T1000 (cell line): ENCODE results near the gene LGI4.
"Not testable (repeated sequence)": the region's sequence is repeated elsewhere in the genome, so short reads cannot be mapped to it uniquely, and the experiment has no call there.

ENCODE experiments used
- DNase-seq: peaks from one replicate; lab custom pipeline; 2025; ENCODE audit warnings: mixed read lengths; lab: John Stamatoyannopoulos, UW

Gene LGI4

DNA sequence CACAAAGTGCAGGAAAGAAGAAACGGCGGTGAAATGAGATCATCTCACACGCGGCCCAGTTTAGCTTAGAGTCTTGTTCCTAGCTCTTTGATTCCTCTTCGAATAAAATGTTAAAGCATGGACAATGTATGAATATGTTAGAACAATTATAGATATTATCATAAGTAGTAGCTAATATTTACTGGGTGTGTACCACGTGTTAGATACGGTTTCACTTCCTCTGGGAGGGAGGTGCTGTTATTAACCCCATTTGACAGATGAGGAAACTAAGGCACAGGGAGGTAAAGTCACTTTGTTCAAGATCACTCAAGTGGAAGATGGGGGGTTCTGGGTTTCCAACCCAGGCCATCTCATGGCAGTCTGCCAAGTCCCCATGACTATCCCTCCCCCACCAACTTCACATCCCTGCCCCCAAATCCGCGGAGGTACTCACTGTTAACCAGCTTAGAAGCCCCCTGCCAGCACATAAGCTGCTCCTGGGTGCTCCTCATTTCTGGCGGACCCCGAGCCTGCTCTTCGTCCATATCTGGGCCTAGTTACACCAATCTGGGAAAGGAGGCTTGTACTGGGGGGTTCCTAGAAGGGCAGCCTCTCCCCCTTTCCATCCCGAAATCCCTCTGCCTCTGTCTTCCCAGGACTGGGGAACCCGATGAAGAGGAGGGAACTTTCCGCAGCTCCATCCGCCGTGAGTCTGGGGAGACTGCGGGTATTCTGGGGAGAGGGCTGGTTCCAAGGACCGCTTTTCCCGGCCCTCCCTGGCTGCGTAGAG, 7.2 kb upstream of the LGI4 start:
- DNase-seq = no peak

DNA sequence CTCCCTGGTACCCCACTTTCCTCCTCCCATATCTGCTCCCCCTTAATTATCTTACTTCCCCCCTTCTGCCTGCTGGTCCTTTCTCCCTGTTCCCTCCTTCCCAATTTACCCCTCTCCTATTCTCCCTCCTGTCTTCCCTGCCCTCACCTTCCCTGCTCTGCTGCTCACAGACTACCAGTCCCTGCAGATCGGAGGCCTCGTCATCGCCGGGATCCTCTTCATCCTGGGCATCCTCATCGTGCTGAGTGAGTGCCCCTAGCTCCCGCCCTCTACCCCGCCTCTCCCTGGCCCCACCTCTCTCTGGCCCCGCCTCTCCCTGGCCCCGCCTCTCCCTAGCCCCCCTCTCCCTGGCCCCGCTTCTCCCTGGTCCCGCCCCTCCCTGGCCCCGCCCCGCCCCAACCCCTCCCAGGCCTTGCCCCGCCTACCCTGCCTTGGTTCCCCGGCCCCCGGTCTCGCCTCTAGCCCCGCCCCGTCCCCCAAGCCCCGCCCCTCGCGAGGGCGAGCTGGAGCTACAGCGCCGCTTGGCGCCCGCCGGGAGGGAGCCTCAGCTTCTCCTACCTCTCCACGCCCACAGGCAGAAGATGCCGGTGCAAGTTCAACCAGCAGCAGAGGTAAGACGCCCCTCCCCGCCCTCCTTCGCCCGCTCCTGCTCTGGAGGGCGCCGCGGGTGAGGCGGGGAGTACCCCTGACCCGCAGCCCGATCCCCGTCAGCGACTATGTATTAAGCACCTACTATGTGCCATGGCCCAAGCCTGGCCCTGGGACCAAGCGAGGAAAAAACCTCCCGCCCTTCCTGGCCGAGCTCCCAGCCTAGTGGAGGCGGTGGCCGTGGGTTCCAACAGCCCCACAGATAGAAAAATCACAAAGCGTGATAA, 6.3 kb upstream of the LGI4 start:
- peak; percentile 72 for DNase-seq

DNA sequence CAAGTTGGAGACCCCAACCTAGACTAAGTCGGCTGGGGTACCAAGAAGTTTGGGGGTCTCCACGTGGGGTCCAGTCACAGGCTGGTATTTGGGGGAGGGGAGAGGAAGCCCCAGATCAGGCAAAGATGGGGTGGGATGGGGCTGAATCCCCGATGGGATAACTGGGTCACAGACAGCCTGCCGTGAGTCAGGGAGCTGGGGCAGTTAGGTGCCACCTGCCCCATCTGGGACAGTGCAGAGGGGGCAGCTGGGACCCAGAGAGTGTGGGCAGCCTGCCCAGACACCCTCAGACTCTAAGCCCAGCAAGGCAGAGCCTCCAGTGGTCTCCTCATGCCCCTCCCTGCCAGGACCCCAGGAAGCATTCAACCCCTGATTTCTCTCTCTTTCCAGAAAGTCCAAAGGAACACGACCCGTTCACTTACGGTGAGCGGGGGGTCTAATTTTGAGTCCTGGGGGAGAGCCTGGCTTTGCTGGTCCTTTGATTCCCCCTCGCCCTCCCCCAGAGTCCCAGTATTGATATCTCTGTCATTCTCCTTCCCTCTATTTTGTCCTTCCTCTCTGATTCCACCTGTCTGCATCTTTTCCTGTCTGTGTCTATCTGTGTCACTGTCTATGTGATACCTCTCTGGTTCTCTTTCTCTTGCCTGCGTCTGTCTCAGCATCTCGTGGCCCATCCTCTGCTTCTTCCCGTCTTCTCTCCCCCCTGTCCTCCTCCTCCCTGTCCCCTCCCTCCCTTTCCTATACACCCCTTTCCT, 5.5 kb upstream of the LGI4 start:
- DNase-seq = no peak

DNA sequence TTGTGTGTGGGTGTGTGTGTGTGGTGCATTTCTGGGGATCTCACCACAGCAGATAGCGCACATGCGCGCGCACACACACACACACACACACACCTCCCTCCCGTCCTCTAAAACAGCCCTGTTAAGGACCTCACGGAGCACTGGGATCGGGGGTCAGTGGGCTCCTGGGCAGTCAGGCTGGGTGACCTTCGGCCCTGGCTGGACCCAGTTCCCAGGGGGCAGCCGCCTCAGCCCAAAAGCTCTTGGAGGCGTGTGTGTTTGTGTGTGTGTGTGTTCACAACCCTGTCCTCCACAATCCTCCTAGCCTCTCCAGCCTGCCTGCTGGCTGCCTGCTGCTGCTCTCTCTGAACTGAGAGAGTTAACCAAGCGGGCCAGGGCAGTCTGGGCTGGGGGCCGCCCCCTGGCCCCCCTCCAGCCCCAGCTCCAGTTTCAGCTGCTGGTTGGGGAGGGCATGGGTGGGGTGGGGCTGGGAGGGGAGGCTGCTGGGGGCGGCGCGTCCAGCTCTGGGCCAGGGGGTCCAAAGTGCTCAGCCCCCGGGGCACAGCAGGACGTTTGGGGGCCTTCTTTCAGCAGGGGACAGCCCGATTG, 3.5 kb upstream of the LGI4 start, which contains the start of gene FXYD1:
TSS of gene FXYD1 (plus strand) at position 520 of the 588 bp plus-strand sequence. CDS start 1,256 bp downstream, outside the sequence.
- DNase-seq = no peak

DNA sequence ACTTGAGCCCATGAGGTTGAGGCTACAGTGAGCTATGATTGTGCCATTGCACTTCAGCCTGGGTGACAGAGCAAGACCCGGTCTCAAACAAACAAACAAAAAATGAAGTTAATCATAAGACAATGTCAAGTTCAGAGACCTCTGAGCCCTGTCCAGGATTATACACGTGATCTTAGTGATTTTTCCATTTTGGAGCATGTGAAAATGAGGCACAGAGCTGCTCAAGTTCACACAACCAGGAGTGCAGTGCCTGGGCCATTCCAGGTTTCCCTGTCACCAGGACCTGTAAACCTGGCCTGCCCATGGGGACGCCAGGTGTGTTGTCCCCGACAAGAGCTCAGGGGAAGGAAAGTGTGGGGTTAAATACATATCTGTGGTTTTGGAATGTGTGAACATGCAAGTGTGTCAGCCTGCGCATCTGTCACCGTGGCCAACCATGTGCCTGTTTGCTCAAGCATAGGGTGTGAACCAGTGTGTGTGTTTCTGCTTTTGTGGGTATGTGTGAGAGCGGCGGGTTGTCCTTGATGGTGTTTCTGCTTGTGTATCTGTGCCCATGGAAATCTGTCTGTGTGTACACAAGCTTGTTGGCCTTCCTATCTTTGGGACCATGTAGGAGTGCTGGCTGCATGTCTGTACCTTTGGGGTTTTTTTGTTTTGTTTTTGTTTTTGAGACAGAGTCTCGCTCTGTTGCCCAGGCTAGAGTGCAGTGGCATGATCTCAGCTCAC, 2.3 kb upstream of the LGI4 start:
- DNase-seq = no peak

DNA sequence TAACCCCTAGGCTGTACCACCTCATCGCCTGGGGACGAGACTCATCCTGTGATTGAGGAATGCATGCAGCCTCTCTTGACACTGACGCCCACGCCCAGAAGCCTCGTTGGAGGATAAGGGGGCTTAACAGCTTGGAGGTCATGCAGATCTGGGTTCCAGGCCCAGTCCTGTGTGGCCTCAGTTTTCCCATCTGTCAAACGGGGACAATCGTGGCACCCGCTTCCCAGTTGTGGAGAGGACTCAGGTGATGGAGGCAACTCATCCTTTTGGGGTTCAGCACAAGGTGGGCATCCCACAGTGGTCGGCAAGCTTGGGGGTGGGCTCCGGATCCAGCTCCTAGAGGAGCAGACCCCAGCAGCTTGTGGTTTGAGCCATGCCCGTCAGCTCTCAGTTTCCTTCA, 1.4 kb upstream of the LGI4 start:
- no peak for DNase-seq

DNA sequence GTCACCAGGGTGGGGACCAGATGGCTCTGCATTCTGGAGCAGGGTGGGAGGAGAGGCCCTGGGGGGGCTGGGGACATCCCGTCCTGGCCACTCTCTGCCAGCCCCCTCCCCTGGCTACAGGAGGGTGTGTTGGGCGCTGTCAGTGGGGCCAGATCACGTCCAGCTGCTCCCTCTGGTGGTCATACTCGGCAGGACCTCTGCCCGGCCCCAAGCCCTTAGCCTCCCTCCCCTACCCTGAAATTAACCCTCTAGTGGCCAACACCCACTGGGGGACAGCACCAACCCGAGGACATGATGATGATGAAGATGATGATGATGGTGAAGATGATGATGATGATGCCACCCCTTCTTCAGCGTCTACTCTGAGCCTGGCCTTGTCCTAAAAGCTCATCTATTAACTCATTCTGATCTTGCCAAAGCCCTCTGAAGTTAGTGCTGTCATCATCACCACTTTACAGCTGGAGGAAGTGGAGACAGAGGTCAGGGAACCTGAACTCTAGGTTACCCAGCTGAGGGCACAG, 590 bp upstream of the LGI4 start:
- no peak for DNase-seq

DNA sequence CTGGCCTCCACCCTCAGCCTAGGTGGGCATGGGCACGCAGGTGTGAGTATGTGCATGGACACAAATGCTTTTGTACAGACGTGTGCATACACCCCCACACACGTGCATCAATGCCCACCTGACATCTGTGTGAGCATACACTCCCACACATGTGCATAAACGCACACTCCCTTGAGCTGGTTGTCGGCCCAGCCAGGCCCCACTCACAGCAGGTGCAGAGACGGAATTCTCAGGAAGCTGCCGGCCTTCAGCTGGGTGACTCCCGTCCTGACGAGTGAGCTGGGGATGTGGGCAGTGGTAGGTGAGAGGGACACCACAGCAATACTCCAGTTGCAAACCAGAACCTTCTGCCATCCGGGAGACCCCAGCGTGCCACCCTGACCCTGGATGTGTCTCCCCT, 1.0 kb downstream of the LGI4 start:
- no peak for DNase-seq

DNA sequence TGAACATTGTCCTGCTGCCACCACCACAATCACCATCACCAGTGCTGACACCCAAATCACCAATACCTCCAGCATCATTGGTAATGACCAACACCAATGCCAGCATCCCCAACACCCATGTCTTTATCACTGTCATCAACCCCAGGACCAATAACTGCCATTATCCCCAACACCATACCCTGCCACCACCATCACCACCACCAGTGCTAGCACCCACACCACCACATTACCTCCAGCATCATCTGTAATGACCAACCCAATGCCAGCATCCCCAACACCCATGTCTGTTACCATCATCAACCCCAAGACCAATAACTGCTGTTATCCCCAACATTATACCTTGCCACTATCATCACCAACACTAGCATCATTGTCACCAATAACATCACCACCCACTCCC, 2.6 kb downstream of the LGI4 start:
- no peak for DNase-seq

DNA sequence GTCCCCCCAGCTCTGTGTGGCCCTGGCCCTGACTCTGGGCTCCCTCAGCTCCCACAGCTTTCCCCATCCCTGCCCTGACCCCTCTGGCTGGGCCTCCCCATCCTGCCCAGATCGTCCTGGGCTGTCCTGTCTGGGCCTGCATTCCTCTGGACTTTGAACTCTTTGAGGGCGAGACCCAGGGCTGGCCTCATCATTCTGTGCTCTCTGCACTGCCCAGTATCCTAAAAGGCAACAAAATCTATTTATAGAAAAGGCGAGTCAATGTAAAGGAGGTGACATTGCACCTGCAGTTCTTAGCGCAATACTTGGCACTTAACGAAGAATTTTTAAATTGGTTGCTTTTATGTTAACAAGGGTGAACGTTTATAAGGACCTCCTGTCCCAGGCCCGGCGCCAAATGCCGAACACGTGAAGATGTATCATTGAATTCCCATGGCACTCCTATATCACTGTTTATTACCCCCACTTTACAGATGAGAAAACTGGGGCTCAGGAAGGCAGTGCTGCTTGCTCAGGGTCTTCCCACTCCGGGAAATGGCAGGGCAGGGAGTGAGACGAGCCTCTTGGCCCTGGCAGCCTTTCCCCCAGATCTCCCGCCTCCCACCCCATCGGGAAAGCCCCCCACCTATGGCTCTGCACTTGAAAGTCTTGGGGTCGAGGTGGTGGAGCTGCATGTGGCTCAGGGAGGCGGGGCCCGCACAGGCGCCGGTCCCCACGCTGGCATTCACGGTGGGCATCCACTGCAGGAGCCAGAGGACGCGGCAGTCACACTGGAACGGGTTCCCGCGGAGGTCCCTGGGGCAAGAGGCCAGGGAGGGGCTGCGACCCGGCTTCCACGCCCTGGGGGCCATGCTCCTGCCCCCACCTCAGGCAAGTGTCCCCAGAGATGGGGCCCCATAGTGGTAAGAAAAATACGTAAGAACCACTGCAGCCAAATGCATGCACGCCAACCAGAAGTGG, 3.8 kb downstream of the LGI4 start:
- DNase-seq = no peak

DNA sequence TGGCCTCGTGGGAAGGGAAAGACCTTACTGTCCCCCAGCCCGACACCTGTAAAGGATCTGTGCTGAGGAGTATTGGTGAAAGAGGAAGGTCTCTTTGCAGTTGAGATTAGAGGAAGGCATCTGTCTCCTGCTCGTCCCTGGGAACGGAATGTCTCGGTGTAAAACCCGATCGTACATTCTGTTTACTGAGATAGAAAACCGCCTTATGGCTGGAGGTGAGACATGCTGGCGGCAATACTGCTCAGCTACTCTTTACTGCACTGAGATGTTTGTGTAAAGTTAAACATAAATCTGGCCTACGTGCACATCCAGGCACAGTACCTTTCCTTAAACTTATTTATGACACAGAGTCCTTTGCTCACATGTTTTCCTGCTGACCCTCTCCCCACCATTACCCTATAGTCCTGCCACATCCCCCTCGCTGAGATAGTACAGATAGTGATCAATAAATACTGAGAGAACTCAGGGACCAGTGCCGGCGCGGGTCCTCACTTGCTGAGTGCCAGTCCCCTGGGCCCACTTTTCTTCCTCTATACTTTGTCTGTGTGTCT, 5.1 kb downstream of the LGI4 start:
- not testable (repeated sequence) for DNase-seq

DNA sequence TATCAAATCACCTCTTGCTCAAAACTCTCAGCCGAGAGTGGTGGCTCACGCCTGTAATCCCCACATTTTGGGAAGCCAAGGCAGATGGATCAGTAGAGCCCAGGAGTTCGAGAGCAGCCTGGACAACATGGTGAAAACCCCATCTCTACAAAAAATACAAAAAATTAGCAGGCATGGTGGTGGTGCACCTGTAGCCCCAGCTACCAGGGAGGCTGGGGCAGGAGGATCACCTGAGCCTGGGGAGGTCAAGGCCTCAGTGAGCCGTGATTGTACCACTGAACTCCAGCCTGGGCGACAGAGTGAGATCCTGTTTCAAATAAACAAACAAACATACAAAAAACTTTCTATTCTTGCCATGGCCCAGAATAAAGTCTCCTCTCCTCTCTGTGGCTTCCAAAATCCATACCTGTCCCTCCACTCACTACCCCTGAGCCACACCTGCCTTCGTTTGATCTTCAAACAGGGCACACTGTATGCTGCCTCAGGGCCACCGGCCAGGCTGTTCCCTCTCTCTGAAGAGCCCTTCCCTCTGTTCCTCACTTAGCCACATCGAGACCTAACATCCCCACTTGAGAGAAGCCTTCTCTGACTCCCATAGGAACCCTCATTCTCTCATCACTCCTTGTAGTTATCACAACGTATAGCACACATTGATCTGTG, 6.3 kb downstream of the LGI4 start:
- DNase-seq = no peak

DNA sequence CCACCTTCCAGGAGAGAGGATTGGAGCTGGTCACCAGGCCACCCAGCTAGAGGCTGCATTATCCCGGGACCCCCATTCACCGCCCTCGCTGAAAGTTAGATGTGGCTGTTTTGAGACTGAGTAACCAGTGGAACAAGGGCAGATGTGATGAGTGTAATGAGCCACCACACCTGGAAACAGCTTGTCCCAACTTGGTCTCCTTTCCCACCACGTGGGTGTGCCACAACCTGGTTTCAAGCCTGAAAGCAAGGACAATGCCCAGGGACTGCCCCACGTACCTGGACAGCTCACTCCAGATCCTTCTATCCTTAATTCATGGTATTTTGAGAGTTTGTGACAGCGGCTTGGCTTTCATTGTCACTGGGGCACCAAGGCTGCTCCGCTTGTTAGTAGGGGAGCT, 7.0 kb downstream of the LGI4 start:
- no peak for DNase-seq

DNA sequence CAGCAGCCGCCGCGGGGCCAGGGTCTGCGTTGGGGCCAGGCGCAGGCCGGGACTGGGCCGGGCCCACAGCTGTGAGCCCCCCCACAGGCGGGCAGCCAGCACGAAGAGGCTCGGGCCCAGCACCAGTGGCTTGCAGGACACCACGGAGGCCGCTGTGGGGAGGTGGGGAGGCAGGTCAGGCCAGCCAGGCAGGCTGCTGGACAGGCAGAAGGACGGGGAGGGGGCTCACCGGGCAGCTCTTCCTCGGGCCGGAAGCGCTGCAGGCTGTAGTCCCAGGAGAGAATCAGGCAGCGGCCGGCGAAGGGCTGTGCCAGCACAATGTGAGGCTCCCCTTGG, 8.3 kb downstream of the LGI4 start:
- no peak for DNase-seq

DNA sequence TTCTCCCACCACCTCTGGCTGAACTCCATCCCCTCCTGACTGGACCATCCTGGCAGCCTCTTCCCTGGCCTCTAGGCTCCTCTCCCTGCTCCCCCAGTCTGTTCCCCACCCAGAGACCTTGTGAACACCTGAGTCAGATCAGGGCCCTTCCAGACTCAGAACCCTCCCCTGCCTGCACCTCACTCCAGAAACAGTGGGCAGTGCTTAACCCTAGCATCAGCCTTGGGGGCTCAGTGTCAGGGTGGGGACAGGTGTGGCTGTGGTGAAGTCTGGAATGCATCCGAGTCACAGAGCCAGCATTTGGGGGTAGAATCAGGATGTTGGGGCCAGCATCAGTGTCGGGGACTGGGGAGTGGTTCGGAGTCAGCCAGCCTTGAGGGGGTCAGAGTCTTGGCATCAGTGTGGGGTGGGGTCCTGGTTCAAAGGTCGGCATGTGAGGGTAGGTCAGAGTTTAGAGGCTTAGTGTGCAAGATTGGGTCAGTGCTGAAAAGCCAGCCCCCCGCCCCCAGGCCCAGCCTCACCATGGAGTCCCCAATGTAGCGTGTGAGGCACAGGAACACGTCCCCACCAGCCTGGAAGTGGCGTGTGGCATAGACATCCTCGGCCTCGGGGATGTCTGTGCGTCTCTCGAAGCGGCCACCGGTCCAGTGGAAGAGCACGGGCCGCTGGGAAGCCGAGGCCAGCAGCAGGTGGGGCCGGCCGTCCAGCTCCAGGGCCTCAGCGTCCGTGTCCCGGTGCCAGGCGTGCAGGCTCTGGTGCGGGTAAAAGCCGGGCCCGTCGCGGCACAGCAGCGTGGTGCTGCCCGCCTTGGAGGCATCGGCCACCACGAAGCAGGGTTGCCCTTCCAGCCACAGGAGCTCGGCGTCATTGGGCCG, 8.9 kb downstream of the LGI4 start:
- DNase-seq = no peak

DNA sequence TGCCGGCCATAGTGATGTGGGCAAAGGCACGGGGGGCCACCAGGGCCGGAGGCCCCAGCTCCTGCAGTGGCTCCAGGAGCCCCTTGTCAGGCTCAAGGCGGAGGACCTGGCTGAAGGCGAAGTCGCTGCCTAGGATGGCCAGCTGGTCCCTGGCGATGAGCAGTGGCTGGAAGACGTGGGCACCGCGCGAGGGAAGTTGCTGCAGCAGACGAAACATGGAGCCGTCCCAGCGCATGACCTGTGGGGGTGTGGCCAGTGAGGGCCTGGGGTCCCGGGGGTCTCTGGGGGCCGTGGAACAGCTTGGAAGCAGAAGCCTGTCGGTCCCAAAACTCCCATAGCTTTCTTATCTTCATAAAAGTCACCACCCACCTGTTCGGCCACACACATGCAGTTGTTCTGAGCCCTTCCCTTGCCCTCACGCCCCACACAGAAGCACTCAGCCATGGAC, 9.6 kb downstream of the LGI4 start:
- DNase-seq = no peak

DNA sequence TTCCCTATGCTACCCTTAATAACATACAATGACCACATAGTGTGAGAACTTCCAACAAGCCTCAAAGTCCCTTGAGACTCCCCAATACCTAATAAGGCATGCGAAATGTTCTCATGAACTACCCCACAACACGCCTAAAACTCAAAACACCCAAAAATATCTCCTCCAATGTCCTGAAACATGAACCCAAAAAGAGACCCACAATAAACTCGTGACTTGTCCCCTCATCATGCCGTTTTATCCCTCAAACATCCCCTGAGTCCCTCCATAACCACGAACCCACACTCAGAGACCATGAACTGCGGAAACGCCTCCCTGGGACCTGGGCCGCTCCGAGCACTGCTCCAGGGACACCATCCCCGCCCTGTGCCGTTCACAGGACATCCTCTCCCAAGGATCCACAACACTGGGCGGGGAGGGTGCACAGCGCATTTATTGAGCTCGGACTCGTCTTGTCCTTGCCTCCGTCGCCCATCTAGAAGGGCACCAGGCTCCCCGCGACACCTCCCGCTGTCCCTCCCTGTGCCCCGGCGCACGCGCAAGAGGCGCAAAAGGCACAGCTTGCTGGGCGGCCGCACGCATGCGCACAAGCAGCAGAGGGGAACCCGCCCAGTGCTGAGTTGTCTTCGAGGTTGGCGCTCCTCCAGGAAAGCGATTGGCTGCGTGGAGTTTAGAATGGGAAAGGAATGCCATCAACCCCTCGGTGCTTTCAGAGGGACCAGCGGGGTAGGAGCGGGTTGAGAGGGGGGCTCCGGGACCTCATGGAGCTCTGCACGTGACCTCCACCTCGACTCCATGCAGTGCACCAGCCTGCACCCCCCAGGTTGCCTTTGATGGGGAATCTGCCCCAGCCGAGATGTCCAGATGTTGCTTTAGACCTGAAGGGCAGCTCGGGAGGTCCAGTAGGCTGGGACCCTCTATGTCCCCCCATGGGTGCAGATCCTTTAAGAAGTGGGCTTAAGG, 10.5 kb downstream of the LGI4 start:
- DNase-seq = peak; percentile 84
